IPS-20b (cell line): Measurements from ENCODE around the gene STK4.

Experiments
- H3K27ac ChIP-seq: one replicate; pipeline ENCODE4 v1.5.1; 2013; ENCODE audit warnings: low read length
- H3K27me3 ChIP-seq: 2 replicates; pipeline ENCODE4 v1.6.1; 2013; ENCODE audit warnings: mild to moderate bottlenecking, low read length, inconsistent platforms; ENCODE audit not compliant: insufficient read depth
- H3K36me3 ChIP-seq: 2 replicates; pipeline ENCODE4 v1.6.1; 2013; ENCODE audit warnings: low read depth, mild to moderate bottlenecking, inconsistent platforms, low read length, moderate library complexity; ENCODE audit not compliant: insufficient read depth
- H3K4me1 ChIP-seq: 2 replicates; pipeline ENCODE4 v1.6.1; 2013; ENCODE audit warnings: mild to moderate bottlenecking, control low read depth, inconsistent platforms, low read length, moderate library complexity; ENCODE audit not compliant: insufficient read depth
- H3K4me3 ChIP-seq: 2 replicates; pipeline ENCODE4 v1.5.1; 2013; ENCODE audit warnings: mild to moderate bottlenecking, low read length, inconsistent platforms
- H3K9ac ChIP-seq: 2 replicates; pipeline ENCODE4 v1.6.1; 2013; ENCODE audit warnings: low read depth, mild to moderate bottlenecking, inconsistent platforms, low read length, moderate library complexity
- H3K9me3 ChIP-seq: 2 replicates; pipeline ENCODE4 v1.6.1; 2013; ENCODE audit warnings: mild to moderate bottlenecking, low read depth, low read length, inconsistent platforms; ENCODE audit not compliant: insufficient read depth

Gene STK4

GRCh38 chr20:44966030-44966961, at the start of gene STK4:
TSS of gene STK4 (plus strand) at chr20:44966512. CDS start at chr20:44966569, 57 bp downstream.
- H3K9ac ChIP-seq, result peak within 1 kb of the TSS; percentile 86
- peak within 1 kb of the TSS; percentile 92 for H3K4me3 ChIP-seq
- H3K36me3 ChIP-seq, result no peaks in the 10 kb centered on the region
- no peaks in the 10 kb centered on the region for H3K9me3 ChIP-seq
- peaks cover 33% of the 10 kb centered on the region for H3K27me3 ChIP-seq
- H3K27ac ChIP-seq, result no peak within 1 kb of the TSS
- peaks cover 8% of the 10 kb centered on the region; the same call in 1 of the 2 replicates for H3K4me1 ChIP-seq

DNA sequence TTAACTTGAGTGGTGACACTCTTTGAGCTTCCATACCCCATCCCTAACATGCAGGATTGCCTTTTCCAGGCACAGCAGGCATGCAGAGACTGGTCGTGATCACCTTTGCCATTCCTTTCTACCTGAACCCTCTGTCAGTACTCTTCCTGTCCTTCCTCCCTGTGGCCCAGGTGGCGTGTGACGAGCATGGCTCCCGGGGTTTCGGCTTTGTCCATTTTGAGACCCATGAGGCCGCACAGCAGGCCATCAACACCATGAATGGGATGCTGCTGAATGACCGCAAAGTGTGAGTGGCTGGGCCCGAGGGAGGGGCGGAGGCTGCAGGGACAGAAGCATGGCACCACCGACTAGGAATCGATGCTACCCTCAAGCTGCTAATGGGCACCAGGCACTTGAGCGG, 49.7 kb upstream of the STK4 start:
- no peak overlapping the region for H3K4me3 ChIP-seq
- H3K9me3 ChIP-seq, result no peaks in the 10 kb centered on the region
- H3K9ac ChIP-seq, result no peak overlapping the region
- peaks cover 78% of the 10 kb centered on the region for H3K36me3 ChIP-seq
- no peaks in the 10 kb centered on the region for H3K27me3 ChIP-seq
- no peak overlapping the region for H3K27ac ChIP-seq
- peaks cover 5% of the 10 kb centered on the region; the same call in 1 of the 2 replicates for H3K4me1 ChIP-seq

GRCh38 chr20:44917399-44917798, 48.9 kb upstream of the STK4 start:
- H3K36me3 ChIP-seq, result peaks cover 78% of the 10 kb centered on the region
- no peaks in the 10 kb centered on the region for H3K9me3 ChIP-seq
- H3K27me3 ChIP-seq, result no peaks in the 10 kb centered on the region
- no peak overlapping the region for H3K4me3 ChIP-seq
- H3K9ac ChIP-seq, result no peak overlapping the region
- H3K27ac ChIP-seq, result no peak overlapping the region
- no peaks in the 10 kb centered on the region for H3K4me1 ChIP-seq

- Histone ChIP-seq H3K9ac (no peak overlapping the region), H3K4me1 (no peaks in the 10 kb centered on the region), H3K27me3 (no peaks in the 10 kb centered on the region), H3K4me3 (no peak overlapping the region), H3K9me3 (no peaks in the 10 kb centered on the region), H3K27ac (no peak overlapping the region), H3K36me3 (peaks cover 78% of the 10 kb centered on the region)
These were observed 48.0 kb upstream of the STK4 start for GRCh38 chr20:44918342-44918741.

- no peaks in the 10 kb centered on the region for H3K9me3 ChIP-seq
- no peak overlapping the region for H3K9ac ChIP-seq
- no peak overlapping the region for H3K4me3 ChIP-seq
- H3K27ac ChIP-seq, result no peak overlapping the region
- H3K36me3 ChIP-seq, result peaks cover 78% of the 10 kb centered on the region
- H3K4me1 ChIP-seq, result no peaks in the 10 kb centered on the region
- no peaks in the 10 kb centered on the region for H3K27me3 ChIP-seq
These were observed 47.6 kb upstream of the STK4 start for GRCh38 chr20:44918761-44919160.

DNA sequence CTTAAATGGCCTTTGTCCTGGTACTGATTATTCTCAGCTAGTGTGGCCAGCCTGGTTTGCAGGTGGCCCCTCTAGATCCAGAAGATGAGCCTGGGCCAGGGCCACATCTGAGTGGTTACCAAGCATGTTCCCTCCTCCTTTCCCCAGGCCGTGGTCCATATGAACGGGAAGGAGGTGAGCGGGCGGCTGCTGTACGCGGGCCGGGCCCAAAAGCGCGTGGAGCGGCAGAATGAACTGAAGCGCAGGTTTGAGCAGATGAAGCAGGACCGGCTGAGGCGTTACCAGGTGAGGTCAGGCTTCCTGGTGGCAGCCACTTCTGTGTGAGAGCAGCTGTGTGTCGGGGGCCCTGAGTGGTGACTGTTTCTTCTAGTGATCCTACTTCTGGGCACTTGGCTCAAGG, 44.9 kb upstream of the STK4 start:
- Histone ChIP-seq H3K9ac (no peak overlapping the region), H3K27ac (no peak overlapping the region), H3K9me3 (no peaks in the 10 kb centered on the region), H3K4me1 (no peaks in the 10 kb centered on the region), H3K36me3 (peaks cover 77% of the 10 kb centered on the region), H3K27me3 (no peaks in the 10 kb centered on the region), H3K4me3 (no peak overlapping the region)

GRCh38 chr20:44924541-44924940, 41.8 kb upstream of the STK4 start:
- H3K9ac ChIP-seq, result no peak overlapping the region
- no peak overlapping the region for H3K27ac ChIP-seq
- no peaks in the 10 kb centered on the region for H3K9me3 ChIP-seq
- H3K27me3 ChIP-seq, result no peaks in the 10 kb centered on the region
- H3K4me3 ChIP-seq, result no peak overlapping the region
- peaks cover 49% of the 10 kb centered on the region for H3K36me3 ChIP-seq
- no peaks in the 10 kb centered on the region for H3K4me1 ChIP-seq

- Histone ChIP-seq H3K36me3 (peaks cover 52% of the 10 kb centered on the region), H3K27ac (no peak overlapping the region), H3K27me3 (no peaks in the 10 kb centered on the region), H3K9ac (no peak overlapping the region), H3K9me3 (no peaks in the 10 kb centered on the region), H3K4me1 (no peaks in the 10 kb centered on the region), H3K4me3 (no peak overlapping the region)
These were observed 37.7 kb upstream of the STK4 start for GRCh38 chr20:44928595-44928994.

DNA sequence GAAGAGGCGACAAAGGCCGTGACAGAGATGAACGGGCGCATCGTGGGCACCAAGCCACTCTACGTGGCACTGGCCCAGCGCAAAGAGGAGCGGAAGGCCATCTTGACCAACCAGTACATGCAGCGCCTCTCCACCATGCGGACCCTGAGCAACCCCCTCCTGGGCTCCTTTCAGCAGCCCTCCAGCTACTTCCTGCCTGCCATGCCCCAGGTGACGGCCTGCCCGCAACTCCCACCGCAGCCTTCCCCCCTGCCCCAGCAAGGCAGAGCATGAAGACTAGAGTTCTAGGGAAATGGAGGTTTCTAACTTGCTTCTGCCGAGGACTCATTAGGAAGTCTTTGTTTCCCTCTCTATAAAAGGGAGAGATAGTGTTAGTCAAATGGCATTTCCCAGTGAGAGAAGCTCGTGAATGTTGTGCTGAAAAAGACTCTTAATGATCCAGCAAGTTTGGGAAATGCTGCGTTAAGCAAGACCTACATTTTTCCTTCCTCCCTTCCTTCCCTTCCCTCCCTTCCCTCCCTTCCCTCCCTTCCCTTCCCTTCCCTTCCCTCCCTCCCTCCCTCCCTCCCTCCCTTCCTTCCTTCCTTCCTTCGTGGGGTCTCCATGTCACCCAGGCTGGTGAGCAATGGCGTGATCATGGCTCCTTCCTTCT, 35.7 kb upstream of the STK4 start:
- no peak overlapping the region for H3K4me3 ChIP-seq
- no peak overlapping the region for H3K9ac ChIP-seq
- H3K27ac ChIP-seq, result no peak overlapping the region
- no peaks in the 10 kb centered on the region for H3K27me3 ChIP-seq
- H3K4me1 ChIP-seq, result no peaks in the 10 kb centered on the region
- peaks cover 52% of the 10 kb centered on the region for H3K36me3 ChIP-seq
- no peaks in the 10 kb centered on the region for H3K9me3 ChIP-seq

DNA sequence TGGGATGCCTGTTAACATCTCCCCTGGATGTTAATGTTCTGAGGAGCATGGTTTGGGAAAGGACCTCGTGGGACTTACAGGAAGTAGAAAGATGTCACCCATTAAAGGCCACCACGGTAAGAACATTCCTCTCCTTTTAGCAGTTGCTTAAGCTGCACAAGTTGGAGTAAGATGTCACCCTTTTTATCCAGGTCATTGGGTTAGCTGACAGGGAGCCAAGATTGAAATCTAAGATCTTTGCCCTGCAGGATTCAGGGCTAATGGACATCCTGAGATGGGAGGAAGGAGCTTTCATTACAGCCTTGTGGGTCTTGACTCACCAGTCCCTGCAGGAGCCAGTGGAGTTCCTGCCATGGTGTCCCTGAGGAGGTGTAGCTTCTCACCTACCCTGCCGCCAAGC, 34.4 kb upstream of the STK4 start:
- no peak overlapping the region for H3K27ac ChIP-seq
- H3K9ac ChIP-seq, result no peak overlapping the region
- no peaks in the 10 kb centered on the region for H3K27me3 ChIP-seq
- H3K36me3 ChIP-seq, result peaks cover 61% of the 10 kb centered on the region
- no peaks in the 10 kb centered on the region for H3K9me3 ChIP-seq
- H3K4me3 ChIP-seq, result no peak overlapping the region
- H3K4me1 ChIP-seq, result no peaks in the 10 kb centered on the region

DNA sequence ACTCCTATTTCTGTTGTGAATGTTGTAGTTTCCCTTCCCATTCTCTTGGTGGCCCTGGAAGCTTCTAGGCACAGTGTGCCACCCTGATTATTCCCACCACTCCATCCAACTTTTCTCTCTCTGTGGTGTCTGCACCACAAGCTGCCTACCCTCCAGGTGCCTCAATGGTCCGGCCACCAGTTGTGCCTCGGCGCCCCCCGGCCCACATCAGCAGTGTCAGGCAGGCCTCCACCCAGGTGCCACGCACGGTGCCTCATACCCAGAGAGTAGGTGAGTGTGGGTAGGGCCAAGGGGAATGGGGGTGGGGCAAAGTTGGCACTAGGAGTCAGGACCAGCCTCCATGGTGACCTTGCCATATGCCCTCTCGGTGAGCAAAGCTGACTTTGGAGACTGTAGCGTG, 33.4 kb upstream of the STK4 start:
- H3K4me1 ChIP-seq, result no peaks in the 10 kb centered on the region

GRCh38 chr20:44936510-44936909, 29.8 kb upstream of the STK4 start:
- H3K4me3 ChIP-seq, result no peak overlapping the region
- peaks cover 93% of the 10 kb centered on the region for H3K36me3 ChIP-seq

More for the DNA sequence above, 33.4 kb upstream of the STK4 start:
- no peak overlapping the region for H3K9ac ChIP-seq
- no peaks in the 10 kb centered on the region for H3K27me3 ChIP-seq
- no peaks in the 10 kb centered on the region for H3K9me3 ChIP-seq
- H3K27ac ChIP-seq, result no peak overlapping the region
- peaks cover 71% of the 10 kb centered on the region for H3K36me3 ChIP-seq
- no peak overlapping the region for H3K4me3 ChIP-seq

More at GRCh38 chr20:44936510-44936909, 29.8 kb upstream of the STK4 start:
- Histone ChIP-seq H3K9me3 (no peaks in the 10 kb centered on the region), H3K27ac (no peak overlapping the region), H3K4me1 (no peaks in the 10 kb centered on the region), H3K27me3 (no peaks in the 10 kb centered on the region), H3K9ac (no peak overlapping the region)
